A549 (cell line): Measurements from ENCODE around the gene CRB2. TPM values are rescaled to one million over a fixed set of nuclear protein-coding genes. Genes with fewer than 3 reads are reported as not detected.

Source experiments
- ATAC-seq, 2 experiments: fragments of 200-7000 bp in 1 of 2; fragments of >200 bp in 1 of 2; cut with Nextera tagmentation in 1 of 2; cut with Tn5 transposase in 1 of 2; 3 replicates each; pipeline versions ENCODE4 v1.8.0 to v1.9.1; 2018 to 2020; ENCODE audit warnings: mild to moderate bottlenecking in 1 of 2, moderate library complexity in 1 of 2
- CTCF ChIA-PET: fragments of 300-600 bp; sonication (Branson Sonifier 250); formaldehyde crosslinking; extraction: SDS; loops from one replicate; lab custom pipeline; 2021; ENCODE audit warnings: antibody characterized with exemption, inconsistent platforms; lab: Yijun Ruan, JAX
- POLR2A ChIA-PET: fragments of 350-600 bp; formaldehyde crosslinking; extraction: SDS; loops from one replicate; lab custom pipeline; 2021; ENCODE audit warnings: antibody characterized with exemption, inconsistent platforms; lab: Yijun Ruan, JAX
- DNase-seq, 2 experiments: peaks; one replicate each; pipeline versions ENCODE4 v3.0.0 to v3.0.0-alpha.2; 2011 to 2016; ENCODE audit warnings: low read depth in 1 of 2, low spot score in 1 of 2
- FAIRE-seq: peaks from 2 replicates; lab custom pipeline; 2011; peaks lifted over from hg19 to GRCh38; lab: Jason Lieb, UNC
- H3K27ac ChIP-seq, 2 experiments: fragments of >200 bp; sonication (Bioruptor Twin); formaldehyde crosslinking; 3 replicates each; pipeline ENCODE4 v1.5.1; 2016 to 2017
- H3K4me1 ChIP-seq: fragments of >200 bp; sonication (Bioruptor Twin); formaldehyde crosslinking; 3 replicates; pipeline ENCODE4 v1.6.1; 2016
- H3K4me2 ChIP-seq: fragments of >200 bp; sonication (Bioruptor Twin); formaldehyde crosslinking; 3 replicates; pipeline ENCODE4 v1.6.1; 2016
- H3K4me3 ChIP-seq: fragments of >200 bp; sonication (Bioruptor Twin); formaldehyde crosslinking; 3 replicates; pipeline ENCODE4 v1.5.1; 2016
- H3K9me3 ChIP-seq: fragments of >200 bp; sonication (Bioruptor Twin); formaldehyde crosslinking; 3 replicates; pipeline ENCODE4 v1.6.1; 2016
- BCL3 ChIP-seq: fragments of >200 bp; sonication (Bioruptor Twin); formaldehyde crosslinking; IDR thresholded peaks from 3 replicates; pipeline ENCODE4 v1.6.1; 2016
- BHLHE40 ChIP-seq: IDR thresholded peaks from 2 replicates; pipeline ENCODE4 v1.6.1; 2012; ENCODE audit warnings: low read depth, low read length, inconsistent platforms
- CEBPB ChIP-seq, 2 experiments: fragments of >200 bp in 1 of 2; sonication (Bioruptor Twin) in 1 of 2; formaldehyde crosslinking in 1 of 2; IDR thresholded peaks; 2 replicates each; pipeline ENCODE4 v1.6.1; 2012 to 2016
- CHD4 ChIP-seq: fragments of 200-600 bp; sonication (generic); IDR thresholded peaks from 2 replicates; pipeline ENCODE4 v1.6.1; 2016; ENCODE audit warnings: antibody characterized with exemption, mild to moderate bottlenecking, borderline replicate concordance
- FOXS1 ChIP-seq: fragments of 250-450 bp; sonication (Bioruptor Pico); IDR thresholded peaks from 2 replicates; pipeline ENCODE4 v1.5.0; 2020; ENCODE audit warnings: mild to moderate bottlenecking, moderate library complexity
- HMGXB4 ChIP-seq: fragments of 250-450 bp; sonication (Bioruptor Pico); IDR thresholded peaks from 2 replicates; pipeline ENCODE4 v1.5.0; 2021; ENCODE audit warnings: mild to moderate bottlenecking, moderate library complexity, borderline replicate concordance
- HOXB5 ChIP-seq: fragments of 250-450 bp; sonication (Bioruptor Pico); IDR thresholded peaks from 2 replicates; pipeline ENCODE4 v1.5.0; 2020; ENCODE audit warnings: mild to moderate bottlenecking, moderate library complexity
- KDM5A ChIP-seq: fragments of 200-600 bp; sonication (generic); IDR thresholded peaks from 2 replicates; pipeline ENCODE4 v1.6.1; 2016; ENCODE audit warnings: antibody characterized with exemption, mild to moderate bottlenecking
- MAFK ChIP-seq: fragments of 450-650 bp; IDR thresholded peaks from 2 replicates; pipeline ENCODE4 v1.6.1; 2014; ENCODE audit not compliant: partially characterized antibody
- MAX ChIP-seq: IDR thresholded peaks from 2 replicates; pipeline ENCODE4 v1.6.1; 2012
- MYC ChIP-seq: IDR thresholded peaks from 2 replicates; pipeline ENCODE4 v1.6.1; 2012; ENCODE audit warnings: mild to moderate bottlenecking, inconsistent platforms, low read length, improper control_type of control experiment, borderline replicate concordance
- RFX5 ChIP-seq: fragments of 450-650 bp; IDR thresholded peaks from 2 replicates; pipeline ENCODE4 v1.7.1; 2014; ENCODE audit warnings: antibody characterized with exemption, mild to moderate bottlenecking, moderate library complexity
- SMC3 ChIP-seq: fragments of >200 bp; sonication (Bioruptor Twin); formaldehyde crosslinking; IDR thresholded peaks from 3 replicates; pipeline ENCODE4 v1.6.1; 2018; ENCODE audit warnings: inconsistent platforms
- ZFP36 ChIP-seq: fragments of 450-650 bp; IDR thresholded peaks from 2 replicates; pipeline ENCODE4 v1.6.1; 2014; ENCODE audit warnings: borderline replicate concordance; ENCODE audit not compliant: partially characterized antibody
- WGBS: methylation state at CpG from one replicate; pipeline ENCODE4 v1.1.6; 2017; ENCODE audit errors: missing lambda C conversion rate; 5-methylcytosine and 5-hydroxymethylcytosine counted together
- polyA plus RNA-seq, 4 experiments: library from polyadenylated mRNA; depleted of rRNA in 3 of 4; stranded (reverse); fragments of >200 nt; fragmentation: RNase III in 1 of 4; extraction: RNeasy Plus Mini Kit Qiagen cat#74134 plus additional on column Dnase treatment in 1 of 4; gene quantifications; 2 replicates in 3 of 4; 3 replicates in 1 of 4; pipeline ENCODE4 v1.2.3, GENCODE V29; 2011 to 2017

CRB2 gene
- polyA plus RNA-seq, 2 of the 4 experiments (the other 2 are of a cell fraction): 0.01 to 0.05 TPM

- Histone ChIP-seq H3K4me1 (peaks cover 9% of the 10 kb centered on the region; the same call in 2 of the 3 replicates), H3K27ac (no peak overlapping the region), H3K9me3 (no peaks in the 10 kb centered on the region), H3K4me2 (no peak overlapping the region), H3K4me3 (no peak overlapping the region)
- ChIA-PET POLR2A (interaction anchor here (0.5 kb wide), 1 partner anchor 240 kb away, joined by 4 read pairs; no protein-coding TSS in a partner anchor), CTCF (interaction anchor here (0.7 to 11.4 kb wide), 5 partner anchors 7 to 44 kb away, joined by 3 to 84 read pairs (median 3); partner anchors contain the start of gene CRB2)
- ATAC-seq (no peak), DNase-seq (no peak), FAIRE-seq (no peak)
- TF ChIP-seq MYC (no peak), ZFP36 (no peak), HOXB5 (no peak)
- WGBS: 83% methylated on average over 10 of the region's 11 CpGs
These were observed 5.9 kb downstream of the CRB2 start for GRCh38 chr9:123361731-123362510.

GRCh38 chr9:123362856-123363255, 6.9 kb downstream of the CRB2 start:
- no peak for DNase-seq
- peaks cover 12% of the 10 kb centered on the region for H3K4me1 ChIP-seq
- TF ChIP-seq CHD4: no peak
- TF ChIP-seq FOXS1 (CRISPR knock-in tag): no peak
- no peak for TF ChIP-seq SMC3
- TF ChIP-seq HMGXB4 (CRISPR knock-in tag): no peak
- TF ChIP-seq MAX: no peak
- TF ChIP-seq, all 56 proteins: peak for 0
- no peak for FAIRE-seq
- ChIA-PET CTCF (interaction anchor here (5.7 to 11.4 kb wide), 2 partner anchors 8 to 13 kb away, joined by 46 to 84 read pairs; partner anchors contain the start of gene CRB2), POLR2A (no interaction called here)
- Histone ChIP-seq H3K4me2 (no peak overlapping the region), H3K27ac (no peak overlapping the region), H3K9me3 (no peaks in the 10 kb centered on the region), H3K4me3 (no peak overlapping the region)
- ATAC-seq: no peak
- WGBS: no CpG with 5 or more reads among the region's 23 CpGs

GRCh38 chr9:123364241-123364824, 8.3 kb downstream of the CRB2 start:
- Histone ChIP-seq H3K4me2 (no peak overlapping the region), H3K27ac (no peak overlapping the region), H3K9me3 (no peaks in the 10 kb centered on the region), H3K4me3 (no peak overlapping the region), H3K4me1 (peaks cover 20% of the 10 kb centered on the region)
- ChIA-PET CTCF (interaction anchor here (0.6 to 11.4 kb wide), 4 partner anchors 10 to 369 kb away, joined by 3 to 84 read pairs (median 25); partner anchors contain the start of gene CRB2), POLR2A (no interaction called here)
- ATAC-seq (no peak), DNase-seq (no peak), FAIRE-seq (no peak)
- WGBS: 79% methylated on average over 11 of the region's 11 CpGs
- TF ChIP-seq BCL3: no peak
- no peak for TF ChIP-seq BHLHE40
- no peak for TF ChIP-seq CEBPB (IDR thresholded peaks at IDR 0.05)
- TF ChIP-seq ZFP36: no peak
- no peak for TF ChIP-seq RFX5
- TF ChIP-seq MAFK: no peak
- no peak for TF ChIP-seq KDM5A
